SH-SY5Y (cell line): Measurements from ENCODE around the gene HLTF.

Source experiments
- GATA2 ChIP-seq: IDR thresholded peaks from 2 replicates; pipeline ENCODE4 v1.6.1; 2011; ENCODE audit warnings: mild to moderate bottlenecking, low read depth, low read length
- GATA3 ChIP-seq: IDR thresholded peaks from 2 replicates; pipeline ENCODE4 v1.6.1; 2011; ENCODE audit warnings: low read depth, mild to moderate bottlenecking, low read length, moderate library complexity

- no peak for TF ChIP-seq GATA2
- no peak for TF ChIP-seq GATA3
Observed at GRCh38 chr3:149119466-149119865, 33.1 kb upstream of the HLTF start.
